ENCODE results near the gene DLX3. TPM values are rescaled to one million over a fixed set of nuclear protein-coding genes. Genes with fewer than 3 reads are reported as not detected.

DLX3 gene
- total RNA-seq, 1 donor, result not detected

DNA sequence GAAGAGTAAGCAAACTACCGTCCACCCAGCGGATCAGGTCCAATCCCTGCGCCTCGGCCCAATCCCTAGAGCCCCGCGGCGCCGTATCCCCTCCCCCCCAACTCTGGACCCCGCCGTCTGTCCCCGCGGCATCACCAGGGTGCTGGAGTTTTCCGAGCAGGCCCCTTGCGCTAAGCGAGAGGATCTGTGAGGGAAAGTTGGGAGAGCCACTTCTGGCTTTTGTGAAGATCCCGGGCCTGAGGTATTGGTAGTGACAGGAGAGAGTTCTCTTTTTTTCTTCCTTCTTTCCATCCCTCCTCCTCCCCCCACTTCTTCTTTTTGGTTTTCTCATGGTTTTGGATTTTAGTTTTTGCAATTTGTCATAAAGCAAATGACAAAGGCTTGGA is 29.5 kb downstream of the DLX3 start:
- peaks cover 60% of the 10 kb centered on the region for H3K4me1 ChIP-seq (ENCODE audit: insufficient read depth, low read length)
- no peak overlapping the region for H3K4me3 ChIP-seq (ENCODE audit: low read length)
- H3K27me3 ChIP-seq (ENCODE audit: insufficient read depth, low read length), result peaks cover 79% of the 10 kb centered on the region
- H3K9me3 ChIP-seq (ENCODE audit: low read depth, low read length), result no peaks in the 10 kb centered on the region

DNA sequence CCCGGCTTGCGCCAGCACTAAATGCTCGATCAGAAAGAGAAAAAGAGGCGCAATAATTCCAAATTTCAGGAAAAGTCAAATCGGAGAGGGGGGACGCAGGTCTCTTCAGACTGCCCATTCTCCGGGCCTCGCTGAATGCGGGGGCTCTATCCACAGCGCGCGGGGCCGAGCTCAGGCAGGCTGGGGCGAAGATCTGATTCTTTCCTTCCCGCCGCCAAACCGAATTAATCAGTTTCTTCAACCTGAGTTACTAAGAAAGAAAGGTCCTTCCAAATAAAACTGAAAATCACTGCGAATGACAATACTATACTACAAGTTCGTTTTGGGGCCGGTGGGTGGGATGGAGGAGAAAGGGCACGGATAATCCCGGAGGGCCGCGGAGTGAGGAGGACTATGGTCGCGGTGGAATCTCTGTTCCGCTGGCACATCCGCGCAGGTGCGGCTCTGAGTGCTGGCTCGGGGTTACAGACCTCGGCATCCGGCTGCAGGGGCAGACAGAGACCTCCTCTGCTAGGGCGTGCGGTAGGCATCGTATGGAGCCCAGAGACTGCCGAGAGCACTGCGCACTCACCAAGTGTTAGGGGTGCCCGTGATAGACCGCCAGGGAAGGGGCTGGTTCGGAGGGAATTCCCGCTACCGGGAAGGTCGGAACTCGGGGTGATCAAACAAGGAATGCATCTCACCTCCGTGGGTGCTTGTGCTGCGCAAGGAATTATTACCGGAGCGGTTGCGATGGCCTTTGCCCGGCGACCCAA is 30.1 kb downstream of the DLX3 start:
- peaks cover 73% of the 10 kb centered on the region for H3K27me3 ChIP-seq (ENCODE audit: insufficient read depth, low read length)
- H3K9me3 ChIP-seq (ENCODE audit: low read depth, low read length), result no peaks in the 10 kb centered on the region
- H3K4me1 ChIP-seq (ENCODE audit: insufficient read depth, low read length), result peaks cover 60% of the 10 kb centered on the region
- no peak overlapping the region for H3K4me3 ChIP-seq (ENCODE audit: low read length)

DNA sequence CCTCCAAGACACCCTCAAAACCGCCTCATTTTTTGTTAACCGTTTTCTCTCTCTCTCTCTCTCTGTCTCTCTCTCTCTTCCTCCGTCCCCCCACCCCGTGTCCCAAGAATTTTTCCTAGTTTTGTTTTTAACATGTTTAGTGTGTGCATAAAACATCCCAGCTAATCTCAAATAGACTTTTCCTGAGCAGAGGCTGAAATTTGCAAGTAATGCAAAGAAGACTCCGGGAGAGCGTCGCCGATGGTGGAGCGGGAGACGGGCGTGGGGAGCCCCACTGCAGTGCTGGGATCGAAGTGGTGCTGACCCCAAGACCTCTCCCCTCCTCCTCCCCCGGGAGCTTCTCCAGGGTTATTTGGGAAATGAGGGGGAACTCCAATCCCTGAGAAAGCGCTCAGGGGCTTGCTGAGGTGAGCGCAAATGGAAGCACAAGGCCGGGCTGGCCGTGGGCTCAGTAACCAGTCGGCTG is 30.7 kb downstream of the DLX3 start:
- H3K4me1 ChIP-seq (ENCODE audit: insufficient read depth, low read length), result peaks cover 57% of the 10 kb centered on the region
- no peaks in the 10 kb centered on the region for H3K9me3 ChIP-seq (ENCODE audit: low read depth, low read length)
- H3K4me3 ChIP-seq (ENCODE audit: low read length), result no peak overlapping the region
- H3K27me3 ChIP-seq (ENCODE audit: insufficient read depth, low read length), result peaks cover 69% of the 10 kb centered on the region

DNA sequence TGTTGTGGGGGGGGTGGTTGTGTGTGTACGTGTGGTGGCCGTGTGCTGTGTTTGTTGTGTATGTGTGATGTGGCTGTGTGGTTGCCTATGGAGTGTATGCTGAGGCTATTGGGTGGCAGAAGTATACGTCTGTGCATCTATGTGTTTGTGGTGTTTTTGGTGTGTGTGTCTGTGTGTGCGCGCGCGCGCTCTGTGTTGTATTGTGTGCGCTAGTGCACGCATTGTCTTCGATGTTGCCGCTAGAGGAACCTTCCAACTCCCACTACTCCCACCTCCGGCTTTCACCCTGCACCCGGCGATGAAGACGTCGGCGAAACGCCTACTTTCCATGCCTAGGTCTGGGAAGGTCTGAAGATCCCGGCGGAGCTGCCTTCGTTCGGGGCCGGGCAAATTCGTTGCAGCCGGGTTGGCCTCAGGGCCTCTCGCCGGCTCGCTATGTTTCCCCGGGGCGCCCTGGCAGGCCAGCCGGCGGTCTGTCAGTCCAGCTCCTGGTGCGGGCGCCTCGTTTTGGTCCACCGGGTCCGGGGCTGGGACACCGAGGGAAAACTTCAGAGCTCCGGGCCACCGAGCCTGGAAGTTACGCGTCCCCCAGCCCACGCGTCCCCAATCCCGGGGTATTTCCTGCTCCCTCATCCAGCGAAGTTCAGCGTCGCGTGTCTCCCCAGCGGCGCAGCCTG is 31.3 kb downstream of the DLX3 start:
- peaks cover 66% of the 10 kb centered on the region for H3K27me3 ChIP-seq (ENCODE audit: insufficient read depth, low read length)
- peaks cover 52% of the 10 kb centered on the region for H3K4me1 ChIP-seq (ENCODE audit: insufficient read depth, low read length)
- no peaks in the 10 kb centered on the region for H3K9me3 ChIP-seq (ENCODE audit: low read depth, low read length)
- no peak overlapping the region for H3K4me3 ChIP-seq (ENCODE audit: low read length)

DNA sequence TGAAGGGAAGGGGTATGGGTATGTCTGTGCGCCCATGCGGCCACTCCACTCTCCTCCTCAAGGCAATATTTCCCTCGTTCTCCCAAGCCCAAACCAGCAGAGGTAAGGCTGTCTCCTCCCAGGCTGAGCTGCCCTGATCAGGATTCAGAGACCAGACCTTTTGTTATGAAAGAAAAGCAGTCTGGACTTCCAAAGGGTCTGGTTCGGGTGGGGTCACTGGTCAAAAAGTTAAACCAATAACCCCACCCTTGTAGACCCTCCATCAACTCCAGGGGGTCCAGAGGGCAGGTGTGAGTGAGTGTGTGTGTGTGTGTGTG is 31.8 kb downstream of the DLX3 start:
- Histone ChIP-seq H3K4me3 (ENCODE audit: low read length) (no peak overlapping the region), H3K4me1 (ENCODE audit: insufficient read depth, low read length) (peaks cover 47% of the 10 kb centered on the region), H3K27me3 (ENCODE audit: insufficient read depth, low read length) (peaks cover 66% of the 10 kb centered on the region), H3K9me3 (ENCODE audit: low read depth, low read length) (no peaks in the 10 kb centered on the region)

DNA sequence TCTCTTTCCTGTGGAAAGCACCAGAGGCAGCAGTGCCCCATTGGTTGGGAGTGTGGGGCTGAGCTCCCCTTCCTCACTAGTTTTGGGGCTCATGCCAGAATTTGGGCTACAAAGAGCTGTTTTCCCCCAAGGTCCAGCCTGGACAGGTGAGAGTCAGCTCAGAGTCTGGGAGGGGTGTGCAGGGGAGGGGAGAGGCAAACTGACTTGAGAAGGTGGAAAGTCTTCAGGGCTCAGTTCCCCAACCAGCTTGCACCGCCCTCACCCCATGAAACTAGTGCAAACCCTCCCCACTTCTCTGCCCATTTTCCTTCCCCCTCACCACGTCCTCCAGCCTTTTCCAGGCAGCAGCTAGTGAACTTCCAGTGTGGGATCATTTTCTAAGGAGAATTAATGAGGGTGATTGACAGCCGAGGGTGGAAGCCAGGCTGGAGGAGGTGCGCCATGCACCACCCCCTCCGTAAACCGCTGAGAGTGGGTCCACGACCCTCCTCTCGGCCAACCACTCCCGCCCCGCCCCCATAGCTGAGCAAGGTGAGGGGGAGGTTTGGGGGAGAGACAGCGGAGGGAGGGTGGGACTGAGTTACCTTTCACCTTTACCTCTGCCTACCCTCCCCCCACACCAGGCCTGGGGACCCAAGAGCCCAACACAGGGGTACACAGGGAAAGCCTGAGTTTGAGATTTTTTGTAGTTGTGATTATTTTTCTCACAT is 32.3 kb downstream of the DLX3 start:
- Histone ChIP-seq H3K4me1 (ENCODE audit: insufficient read depth, low read length) (peaks cover 43% of the 10 kb centered on the region), H3K4me3 (ENCODE audit: low read length) (no peak overlapping the region), H3K27me3 (ENCODE audit: insufficient read depth, low read length) (peaks cover 61% of the 10 kb centered on the region), H3K9me3 (ENCODE audit: low read depth, low read length) (no peaks in the 10 kb centered on the region)

DNA sequence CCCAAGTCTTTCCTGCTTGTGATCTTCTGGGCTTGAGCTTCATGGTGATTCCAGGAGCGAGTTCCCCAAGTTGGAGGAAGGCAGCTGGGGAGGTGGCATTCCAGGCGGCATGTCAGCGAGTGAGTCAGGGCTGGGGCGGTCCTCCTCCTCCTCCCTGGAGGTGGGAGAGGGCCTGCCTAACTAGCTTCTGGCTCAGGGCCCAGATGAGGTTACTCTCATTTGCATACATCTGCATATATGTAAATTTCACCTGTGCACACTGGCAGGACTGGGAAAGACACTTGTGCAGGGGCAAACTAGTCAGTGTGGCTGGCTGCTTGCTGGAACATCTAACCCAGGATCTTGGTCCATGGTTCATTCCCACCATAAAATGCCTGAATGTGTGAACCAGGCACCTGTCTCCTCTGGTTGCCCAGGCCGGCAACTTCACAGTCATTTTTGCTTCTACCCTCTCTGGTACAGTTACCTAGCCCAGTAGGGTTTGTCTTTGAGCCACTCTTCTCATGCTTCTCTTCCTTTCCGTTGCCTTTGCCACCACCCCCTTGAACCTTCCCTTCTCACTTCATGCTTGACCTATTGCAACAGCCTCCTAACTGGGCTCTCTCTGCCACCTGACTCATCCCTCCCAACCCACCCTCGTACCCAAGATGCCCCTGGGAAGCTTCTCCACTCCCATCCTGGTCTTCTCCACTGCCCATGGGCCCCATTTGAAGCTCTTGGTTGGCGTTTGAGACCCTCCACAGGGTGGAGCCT is 35.7 kb downstream of the DLX3 start:
- H3K9me3 ChIP-seq (ENCODE audit: low read depth, low read length), result no peaks in the 10 kb centered on the region
- peaks cover 9% of the 10 kb centered on the region for H3K4me1 ChIP-seq (ENCODE audit: insufficient read depth, low read length)
- peaks cover 27% of the 10 kb centered on the region for H3K27me3 ChIP-seq (ENCODE audit: insufficient read depth, low read length)
- H3K4me3 ChIP-seq (ENCODE audit: low read length), result no peak overlapping the region

DNA sequence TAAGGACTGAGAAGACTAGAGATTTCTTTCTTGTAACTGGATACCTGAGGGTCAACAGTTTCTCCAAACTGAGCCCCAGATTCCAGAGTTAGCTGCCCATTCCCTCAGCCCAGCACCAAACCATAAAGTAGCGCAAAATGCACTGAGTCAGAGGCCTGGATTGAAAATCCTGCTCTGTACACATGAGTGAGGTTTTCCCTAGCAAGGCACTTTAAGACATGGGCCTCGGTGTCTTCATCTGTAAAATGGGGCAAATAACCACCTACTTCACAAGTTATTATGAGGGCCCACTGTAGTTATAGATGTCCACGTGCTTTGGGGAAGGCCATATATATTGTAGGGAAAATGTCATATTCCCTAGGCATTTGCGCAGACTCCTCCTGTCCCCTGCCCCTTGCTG is 36.3 kb downstream of the DLX3 start:
- Histone ChIP-seq H3K4me1 (ENCODE audit: insufficient read depth, low read length) (peaks cover 3% of the 10 kb centered on the region), H3K27me3 (ENCODE audit: insufficient read depth, low read length) (peaks cover 21% of the 10 kb centered on the region)

DNA sequence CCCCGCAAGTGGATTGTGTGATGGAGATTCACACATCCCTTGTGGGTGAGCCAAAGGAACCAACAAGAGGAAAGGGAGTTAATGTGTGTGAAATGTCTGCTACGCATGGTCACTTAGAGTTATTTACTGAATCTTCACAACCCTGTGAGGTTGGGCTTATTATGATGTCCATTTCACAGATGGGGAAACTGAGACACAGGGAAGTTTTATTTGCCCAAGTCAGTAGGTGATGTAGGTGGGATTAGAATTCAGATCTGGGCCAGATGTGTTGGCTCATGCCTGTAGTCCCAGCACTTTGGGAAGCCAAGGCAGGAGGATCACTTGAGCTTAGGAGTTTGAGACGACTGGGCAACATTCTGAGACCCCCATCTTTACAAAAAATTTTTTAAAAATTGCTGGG is 37.7 kb downstream of the DLX3 start:
- H3K4me3 ChIP-seq (ENCODE audit: low read length), result no peak overlapping the region
- no peaks in the 10 kb centered on the region for H3K4me1 ChIP-seq (ENCODE audit: insufficient read depth, low read length)
- H3K9me3 ChIP-seq (ENCODE audit: low read depth, low read length), result no peaks in the 10 kb centered on the region
- H3K27me3 ChIP-seq (ENCODE audit: insufficient read depth, low read length), result peaks cover 7% of the 10 kb centered on the region

More for the DNA sequence above, 36.3 kb downstream of the DLX3 start:
- no peaks in the 10 kb centered on the region for H3K9me3 ChIP-seq (ENCODE audit: low read depth, low read length)
- H3K4me3 ChIP-seq (ENCODE audit: low read length), result no peak overlapping the region

DNA sequence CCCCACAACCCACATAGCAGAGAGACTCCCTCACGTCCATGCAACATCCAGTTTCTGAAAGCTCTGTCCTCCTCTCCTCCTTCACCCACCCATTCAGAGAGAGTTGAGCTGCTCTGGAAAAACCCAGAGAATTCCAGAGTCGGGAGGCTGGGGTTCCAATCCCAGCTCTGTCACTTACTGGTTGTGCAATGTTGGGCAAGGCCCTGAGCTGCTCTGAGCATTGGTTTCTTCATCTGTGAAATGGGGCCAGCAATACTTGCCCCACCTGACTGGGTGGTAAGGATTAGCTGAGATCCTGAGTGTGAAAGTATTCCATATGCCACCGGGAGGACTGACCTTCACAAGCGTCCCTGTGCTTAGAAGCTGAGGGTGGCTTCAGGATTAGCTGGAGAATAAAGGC is 38.2 kb downstream of the DLX3 start:
- no peaks in the 10 kb centered on the region for H3K9me3 ChIP-seq (ENCODE audit: low read depth, low read length)
- no peak overlapping the region for H3K4me3 ChIP-seq (ENCODE audit: low read length)
- H3K4me1 ChIP-seq (ENCODE audit: insufficient read depth, low read length), result no peaks in the 10 kb centered on the region
- peaks cover 6% of the 10 kb centered on the region for H3K27me3 ChIP-seq (ENCODE audit: insufficient read depth, low read length)

DNA sequence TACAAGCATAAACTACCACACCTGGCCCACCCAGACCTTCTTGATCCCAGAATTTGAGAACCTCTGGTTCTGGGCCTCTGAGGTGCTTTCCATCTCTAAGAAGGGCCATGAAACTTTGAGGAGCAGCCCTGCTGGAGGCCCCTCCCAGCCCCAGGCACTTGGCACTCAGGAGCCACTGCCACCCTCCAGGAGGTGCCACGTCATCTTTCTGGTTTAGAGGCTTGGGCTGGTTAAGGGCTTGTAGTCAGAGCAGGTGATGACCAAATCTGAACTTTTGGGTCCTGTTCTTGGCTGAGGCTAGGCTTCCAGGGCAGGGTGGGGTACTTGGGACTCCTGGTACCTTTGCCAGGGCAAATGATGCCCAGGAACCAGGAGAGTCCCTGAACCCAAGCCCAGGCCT is 39.9 kb downstream of the DLX3 start:
- Histone ChIP-seq H3K4me1 (ENCODE audit: insufficient read depth, low read length) (no peaks in the 10 kb centered on the region), H3K9me3 (ENCODE audit: low read depth, low read length) (no peaks in the 10 kb centered on the region), H3K4me3 (ENCODE audit: low read length) (no peak overlapping the region), H3K27me3 (ENCODE audit: insufficient read depth, low read length) (peaks cover 3% of the 10 kb centered on the region)

DNA sequence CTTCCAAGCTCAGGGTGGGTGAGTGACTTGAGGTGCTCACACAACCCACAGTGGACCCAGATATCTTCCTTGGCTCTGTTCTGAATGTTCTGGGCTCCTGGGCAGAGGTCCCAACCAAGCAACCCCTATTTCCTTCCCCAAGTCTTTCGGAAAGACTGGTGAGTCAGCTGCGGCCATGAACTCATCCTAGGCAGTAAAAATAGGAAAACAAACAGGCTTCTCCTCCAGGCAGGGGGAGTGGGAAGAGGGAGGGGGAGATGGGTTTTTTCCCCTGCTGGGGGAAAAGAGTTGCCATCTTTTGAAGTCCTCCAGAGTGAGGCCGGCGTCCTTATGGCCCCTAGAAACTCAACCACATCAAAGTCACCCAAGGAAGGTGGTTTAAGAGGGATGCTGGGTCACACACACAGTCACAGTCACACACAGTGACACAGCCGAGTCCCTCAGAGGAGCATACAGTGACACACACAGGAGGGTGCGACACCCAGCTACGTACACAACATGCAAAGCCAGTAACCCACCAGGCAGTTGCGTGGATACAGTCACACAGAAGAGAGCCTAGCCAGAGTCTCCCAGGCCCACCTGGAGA is 42.0 kb downstream of the DLX3 start:
- no peaks in the 10 kb centered on the region for H3K9me3 ChIP-seq (ENCODE audit: low read depth, low read length)
- H3K4me3 ChIP-seq (ENCODE audit: low read length), result no peak overlapping the region
- H3K4me1 ChIP-seq (ENCODE audit: insufficient read depth, low read length), result no peaks in the 10 kb centered on the region
- peaks cover 3% of the 10 kb centered on the region for H3K27me3 ChIP-seq (ENCODE audit: insufficient read depth, low read length)

DNA sequence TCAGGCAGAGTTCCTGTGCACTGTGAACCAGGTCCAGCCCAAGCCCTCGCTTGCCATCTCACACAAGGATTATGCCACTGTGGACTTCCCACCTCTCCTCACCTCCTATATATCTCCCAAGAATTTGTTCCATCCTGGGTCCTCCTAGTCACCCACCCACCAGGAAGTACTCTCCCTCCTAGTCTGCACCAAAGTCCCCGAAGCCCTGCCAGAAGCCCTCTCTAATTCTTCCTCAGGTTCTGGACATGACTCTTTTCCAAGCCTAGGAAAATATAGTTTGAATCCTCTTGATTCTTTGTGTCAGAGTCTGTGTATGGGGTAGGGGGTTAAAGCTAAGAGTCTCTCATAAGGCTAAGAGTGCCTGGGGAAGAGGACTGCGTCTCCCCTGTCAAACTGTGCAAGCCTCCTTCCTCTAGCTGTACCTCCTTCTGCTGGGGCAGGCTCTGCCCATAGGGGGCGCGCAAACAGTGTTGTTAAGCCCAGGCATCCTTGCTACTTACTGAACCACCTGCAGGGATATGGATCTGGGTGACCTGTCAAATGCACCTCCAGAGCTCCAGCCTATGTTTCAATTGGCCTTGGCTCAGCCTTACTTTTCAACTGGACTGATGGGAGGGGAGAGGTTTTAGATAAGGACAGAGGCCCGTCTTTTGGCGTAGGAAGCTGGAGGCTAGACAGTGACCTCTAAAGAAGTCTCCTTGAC is 42.7 kb downstream of the DLX3 start:
- Histone ChIP-seq H3K4me1 (ENCODE audit: insufficient read depth, low read length) (no peaks in the 10 kb centered on the region), H3K27me3 (ENCODE audit: insufficient read depth, low read length) (peaks cover 3% of the 10 kb centered on the region), H3K4me3 (ENCODE audit: low read length) (no peak overlapping the region), H3K9me3 (ENCODE audit: low read depth, low read length) (no peaks in the 10 kb centered on the region)

DNA sequence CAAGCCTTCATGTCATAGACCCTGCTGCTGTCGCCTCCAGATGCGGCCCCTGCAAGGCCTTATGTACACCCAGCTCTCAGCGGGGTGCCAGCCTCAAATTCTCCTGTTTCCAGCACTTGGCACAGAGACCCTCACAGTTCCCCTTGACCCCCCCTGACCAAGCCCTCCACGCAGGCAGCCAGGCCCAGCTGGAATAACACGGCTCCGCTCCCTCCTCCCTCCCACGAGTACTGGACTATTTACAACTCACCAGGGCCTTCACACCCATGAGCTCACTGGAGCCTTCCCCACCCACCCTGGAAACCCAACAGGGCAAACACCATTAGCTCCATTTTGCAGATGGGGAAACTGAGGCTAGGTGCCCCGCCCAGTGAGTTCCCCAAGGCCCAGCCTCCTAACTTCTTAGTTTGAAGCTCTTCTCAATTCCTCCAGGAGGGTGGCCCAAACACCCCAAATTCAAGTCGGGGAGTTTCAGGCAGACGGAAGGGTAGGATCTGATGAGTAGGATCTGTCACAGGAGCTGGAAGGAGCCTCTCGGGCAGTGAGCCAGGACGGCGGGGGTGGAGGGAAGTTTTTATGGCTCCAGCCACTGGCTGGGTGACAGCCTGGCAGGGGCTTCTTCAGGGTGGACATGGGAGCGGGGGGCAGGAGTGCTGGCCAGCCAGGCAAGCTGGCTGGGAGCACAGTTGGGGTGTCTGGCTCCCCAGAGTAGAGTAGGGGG is 43.5 kb downstream of the DLX3 start:
- Histone ChIP-seq H3K27me3 (ENCODE audit: insufficient read depth, low read length) (peaks cover 3% of the 10 kb centered on the region), H3K9me3 (ENCODE audit: low read depth, low read length) (no peaks in the 10 kb centered on the region), H3K4me3 (ENCODE audit: low read length) (no peak overlapping the region), H3K4me1 (ENCODE audit: insufficient read depth, low read length) (no peaks in the 10 kb centered on the region)

Measured in mononuclear cell (primary cell).